RWPE2 (cell line): ENCODE data around the gene BHLHA9.
"Not testable (repeated sequence)": the region's sequence is repeated elsewhere in the genome, so short reads cannot be mapped to it uniquely, and the experiment has no call there.

Experiments
- ATAC-seq: fragments of 200-7000 bp; cut with Tn5 transposase; 3 replicates; pipeline ENCODE4 v1.9.1; 2021; ENCODE audit warnings: low read depth
- DNase-seq: peaks from one replicate; pipeline ENCODE4 v3.0.0-alpha.2; 2020; ENCODE audit warnings: low spot score
- H3K27ac ChIP-seq: fragments of 450-650 bp; 2 replicates; pipeline ENCODE4 v1.5.1; 2017; ENCODE audit warnings: mild to moderate bottlenecking; ENCODE audit not compliant: poor library complexity, severe bottlenecking
- H3K27me3 ChIP-seq: fragments of 250-450 bp; sonication (Bioruptor Pico); 2 replicates; pipeline ENCODE4 v1.5.1; 2021; ENCODE audit warnings: mild to moderate bottlenecking, moderate library complexity; ENCODE audit not compliant: insufficient read depth, poor library complexity, severe bottlenecking
- H3K36me3 ChIP-seq: fragments of 250-450 bp; sonication (Bioruptor Pico); 2 replicates; pipeline ENCODE4 v1.5.1; 2020; ENCODE audit warnings: low read depth, mild to moderate bottlenecking, moderate library complexity
- H3K4me1 ChIP-seq: fragments of 250-450 bp; sonication (Bioruptor Pico); 2 replicates; pipeline ENCODE4 v1.5.1; 2021; ENCODE audit warnings: mild to moderate bottlenecking, moderate library complexity; ENCODE audit not compliant: insufficient read depth, poor library complexity, severe bottlenecking
- H3K4me3 ChIP-seq: fragments of 250-450 bp; sonication (Bioruptor Pico); 2 replicates; pipeline ENCODE4 v1.5.1; 2021; ENCODE audit warnings: mild to moderate bottlenecking, moderate library complexity; ENCODE audit not compliant: severe bottlenecking
- H3K9me3 ChIP-seq: fragments of 250-450 bp; sonication (Bioruptor Pico); 2 replicates; pipeline ENCODE4 v1.5.1; 2021; ENCODE audit warnings: mild to moderate bottlenecking, moderate library complexity; ENCODE audit not compliant: severe bottlenecking
- TF ChIP-seq, protein P1 (sequence below): fragments of 450-650 bp; IDR thresholded peaks from one replicate; pipeline ENCODE4 v1.5.1; 2017; ENCODE audit warnings: mild to moderate bottlenecking, moderate library complexity; ENCODE audit not compliant: poor library complexity, severe bottlenecking

Gene BHLHA9

DNA sequence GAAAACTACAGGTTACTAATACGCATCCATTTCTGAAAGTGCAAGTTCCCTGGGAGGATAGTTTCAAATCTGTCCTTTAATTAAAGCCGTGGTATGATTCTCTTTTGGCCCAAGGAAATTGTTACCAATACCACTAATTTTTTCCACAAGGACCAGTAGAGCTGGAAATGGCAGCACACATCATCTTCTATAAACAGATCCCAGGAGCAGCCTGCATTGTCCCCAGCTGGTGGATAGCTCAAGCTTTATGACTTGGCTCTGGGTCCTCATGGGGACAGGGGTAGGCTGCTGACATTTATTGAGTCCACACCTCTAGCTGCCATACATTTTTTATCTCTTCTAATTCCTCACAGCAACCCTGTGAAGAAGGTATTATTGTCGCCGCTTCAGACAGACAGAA is 35.8 kb upstream of the BHLHA9 start:
- H3K36me3 ChIP-seq: no peaks in the 10 kb centered on the region
- ATAC-seq (no peak), DNase-seq (no peak)
- TF ChIP-seq, protein P1, sequence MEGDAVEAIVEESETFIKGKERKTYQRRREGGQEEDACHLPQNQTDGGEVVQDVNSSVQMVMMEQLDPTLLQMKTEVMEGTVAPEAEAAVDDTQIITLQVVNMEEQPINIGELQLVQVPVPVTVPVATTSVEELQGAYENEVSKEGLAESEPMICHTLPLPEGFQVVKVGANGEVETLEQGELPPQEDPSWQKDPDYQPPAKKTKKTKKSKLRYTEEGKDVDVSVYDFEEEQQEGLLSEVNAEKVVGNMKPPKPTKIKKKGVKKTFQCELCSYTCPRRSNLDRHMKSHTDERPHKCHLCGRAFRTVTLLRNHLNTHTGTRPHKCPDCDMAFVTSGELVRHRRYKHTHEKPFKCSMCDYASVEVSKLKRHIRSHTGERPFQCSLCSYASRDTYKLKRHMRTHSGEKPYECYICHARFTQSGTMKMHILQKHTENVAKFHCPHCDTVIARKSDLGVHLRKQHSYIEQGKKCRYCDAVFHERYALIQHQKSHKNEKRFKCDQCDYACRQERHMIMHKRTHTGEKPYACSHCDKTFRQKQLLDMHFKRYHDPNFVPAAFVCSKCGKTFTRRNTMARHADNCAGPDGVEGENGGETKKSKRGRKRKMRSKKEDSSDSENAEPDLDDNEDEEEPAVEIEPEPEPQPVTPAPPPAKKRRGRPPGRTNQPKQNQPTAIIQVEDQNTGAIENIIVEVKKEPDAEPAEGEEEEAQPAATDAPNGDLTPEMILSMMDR: no peak
- peaks cover 31% of the 10 kb centered on the region for H3K27me3 ChIP-seq
- H3K27ac ChIP-seq: no peak overlapping the region
- H3K4me3 ChIP-seq: no peak overlapping the region
- no peaks in the 10 kb centered on the region for H3K4me1 ChIP-seq
- no peaks in the 10 kb centered on the region for H3K9me3 ChIP-seq

GRCh38 chr17:1237471-1237870 is 32.8 kb upstream of the BHLHA9 start:
- Histone ChIP-seq H3K9me3 (no peaks in the 10 kb centered on the region), H3K4me3 (no peak overlapping the region), H3K4me1 (no peaks in the 10 kb centered on the region), H3K27ac (no peak overlapping the region), H3K27me3 (peaks cover 3% of the 10 kb centered on the region), H3K36me3 (no peaks in the 10 kb centered on the region)
- ATAC-seq (no peak), DNase-seq (no peak)
- TF ChIP-seq, protein P1: no peak

GRCh38 chr17:1239210-1239609 is 31.0 kb upstream of the BHLHA9 start:
- Histone ChIP-seq H3K27ac (no peak overlapping the region), H3K36me3 (no peaks in the 10 kb centered on the region), H3K27me3 (no peaks in the 10 kb centered on the region), H3K4me1 (no peaks in the 10 kb centered on the region), H3K4me3 (no peak overlapping the region), H3K9me3 (no peaks in the 10 kb centered on the region)
- TF ChIP-seq, protein P1: no peak
- ATAC-seq (no peak), DNase-seq (no peak)

GRCh38 chr17:1240426-1240825 is 29.8 kb upstream of the BHLHA9 start:
- H3K4me3 ChIP-seq, ATAC-seq, H3K4me1 ChIP-seq, H3K36me3 ChIP-seq, DNase-seq, H3K27me3 ChIP-seq, H3K27ac ChIP-seq, H3K9me3 ChIP-seq: not testable (repeated sequence)

- no peak for DNase-seq
- Histone ChIP-seq H3K27me3 (no peaks in the 10 kb centered on the region), H3K4me1 (no peaks in the 10 kb centered on the region), H3K9me3 (no peaks in the 10 kb centered on the region), H3K27ac (no peak overlapping the region), H3K4me3 (no peak overlapping the region), H3K36me3 (no peaks in the 10 kb centered on the region)
- TF ChIP-seq, protein P1: no peak
- ATAC-seq: no peak
Observed at GRCh38 chr17:1241929-1242328, 28.3 kb upstream of the BHLHA9 start.
